Mesenchymal stem cell (in vitro differentiated cells and primary cell): ENCODE data around the gene CBLB.

Experiments
- DNase-seq: peaks from one replicate; pipeline ENCODE4 v3.0.0-alpha.2; 2013
- H2AFZ ChIP-seq: one replicate; pipeline ENCODE4 v1.6.1; 2013; ENCODE audit warnings: low read depth, mild to moderate bottlenecking, control low read depth, inconsistent platforms, low read length, moderate library complexity
- H2AK5ac ChIP-seq: 2 replicates; pipeline ENCODE4 v1.6.1; 2013; ENCODE audit warnings: low read length, moderate library complexity, mild to moderate bottlenecking, inconsistent platforms; ENCODE audit not compliant: severe bottlenecking
- H2BK120ac ChIP-seq: one replicate; pipeline ENCODE4 v1.6.1; 2013; ENCODE audit warnings: low read depth, mild to moderate bottlenecking, inconsistent platforms, low read length, moderate library complexity
- H2BK12ac ChIP-seq, 2 experiments: one replicate each; pipeline ENCODE4 v1.6.1; 2013; ENCODE audit warnings: inconsistent platforms in 2 of 2, low read length in 2 of 2, mild to moderate bottlenecking in 2 of 2, moderate library complexity in 2 of 2, control low read depth in 1 of 2
- H2BK15ac ChIP-seq: one replicate; pipeline ENCODE4 v1.6.1; 2013; ENCODE audit warnings: mild to moderate bottlenecking, low read depth, inconsistent platforms; ENCODE audit not compliant: poor library complexity, severe bottlenecking
- H2BK5ac ChIP-seq: 2 replicates; pipeline ENCODE4 v1.6.1; 2013; ENCODE audit warnings: low read depth, mild to moderate bottlenecking, low read length, control low read depth, inconsistent platforms; ENCODE audit not compliant: poor library complexity, severe bottlenecking
- H3K14ac ChIP-seq, 2 experiments: one replicate each; pipeline ENCODE4 v1.6.1; 2013; ENCODE audit warnings: inconsistent platforms in 2 of 2, low read length in 2 of 2, control low read depth in 1 of 2, mild to moderate bottlenecking in 1 of 2, moderate library complexity in 1 of 2
- H3K18ac ChIP-seq, 2 experiments: one replicate each; pipeline ENCODE4 v1.6.1; 2013; ENCODE audit warnings: inconsistent platforms in 2 of 2, low read length in 2 of 2, control low read depth in 1 of 2, low read depth in 1 of 2, mild to moderate bottlenecking in 1 of 2
- H3K23ac ChIP-seq, 2 experiments: one replicate each; pipeline ENCODE4 v1.6.1; 2013; ENCODE audit warnings: inconsistent platforms in 2 of 2, low read length in 2 of 2, mild to moderate bottlenecking in 2 of 2, moderate library complexity in 2 of 2, control low read depth in 1 of 2
- H3K27ac ChIP-seq: 2 replicates; pipeline ENCODE4 v1.5.1; 2013; ENCODE audit warnings: mild to moderate bottlenecking, moderate library complexity, low read length, control low read depth, inconsistent platforms; ENCODE audit not compliant: poor library complexity, severe bottlenecking
- H3K27me3 ChIP-seq, 2 experiments: 2 replicates each; pipeline versions ENCODE4 v1.6.1 to v1.7.0; 2013; ENCODE audit warnings: low read length in 2 of 2, mild to moderate bottlenecking in 2 of 2, moderate library complexity in 2 of 2, control low read depth in 1 of 2, inconsistent platforms in 1 of 2; ENCODE audit not compliant: control insufficient read depth in 1 of 2, insufficient read depth in 1 of 2
- H3K36me3 ChIP-seq, 2 experiments: 2 replicates each; pipeline versions ENCODE4 v1.6.1 to v1.7.0; 2013; ENCODE audit warnings: low read length in 2 of 2, control low read depth in 1 of 2, inconsistent platforms in 1 of 2, low read depth in 1 of 2, mild to moderate bottlenecking in 1 of 2; ENCODE audit not compliant: insufficient read depth in 2 of 2, control insufficient read depth in 1 of 2
- H3K4ac ChIP-seq, 2 experiments: one replicate each; pipeline ENCODE4 v1.6.1; 2013; ENCODE audit warnings: inconsistent platforms in 2 of 2, low read length in 2 of 2, mild to moderate bottlenecking in 2 of 2, moderate library complexity in 2 of 2, control low read depth in 1 of 2, low read depth in 1 of 2
- H3K4me1 ChIP-seq: 2 replicates; pipeline ENCODE4 v1.6.1; 2013; ENCODE audit warnings: low read depth, low read length, control low read depth; ENCODE audit not compliant: control insufficient read depth, insufficient read depth
- H3K4me2 ChIP-seq: 2 replicates; pipeline ENCODE4 v1.6.1; 2013; ENCODE audit warnings: low read length, mild to moderate bottlenecking, inconsistent platforms; ENCODE audit not compliant: poor library complexity, severe bottlenecking
- H3K4me3 ChIP-seq, 2 experiments: 2 replicates each; pipeline versions ENCODE4 v1.5.1 to v1.7.0; 2013; ENCODE audit warnings: low read length in 2 of 2, mild to moderate bottlenecking in 2 of 2, control low read depth in 1 of 2, low read depth in 1 of 2; ENCODE audit not compliant: insufficient read depth in 1 of 2
- H3K79me1 ChIP-seq: replicated peaks from 2 replicates; pipeline ENCODE4 v1.6.1; 2013; ENCODE audit warnings: mild to moderate bottlenecking, control low read depth, low read length, inconsistent platforms; ENCODE audit not compliant: poor library complexity, severe bottlenecking
- H3K9ac ChIP-seq: 2 replicates; pipeline ENCODE4 v1.7.0; 2013; ENCODE audit warnings: mild to moderate bottlenecking, low read length, moderate library complexity
- H3K9me3 ChIP-seq: 2 replicates; pipeline ENCODE4 v1.7.0; 2013; ENCODE audit warnings: mild to moderate bottlenecking, low read length; ENCODE audit not compliant: control insufficient read depth
- H4K8ac ChIP-seq: one replicate; pipeline ENCODE4 v1.6.1; 2013; ENCODE audit warnings: inconsistent platforms, mild to moderate bottlenecking, low read length, moderate library complexity
- H4K91ac ChIP-seq: one replicate; pipeline ENCODE4 v1.6.1; 2013; ENCODE audit warnings: mild to moderate bottlenecking, low read length, inconsistent platforms
- WGBS: methylation state at CpG from one replicate; pipeline ENCODE4 v1.1.7; 2013; ENCODE audit warnings: mixed read lengths; 5-methylcytosine and 5-hydroxymethylcytosine counted together

CBLB gene

GRCh38 chr3:105853801-105854432 lies 14.9 kb downstream of the CBLB start:
- Histone ChIP-seq H2BK15ac (no peak overlapping the region), H4K8ac (no peak overlapping the region), H3K23ac (no peak overlapping the region), H3K4me1 (peaks cover 1% of the 10 kb centered on the region), H3K18ac (no peak overlapping the region), H3K79me1 (peaks cover 11% of the 10 kb centered on the region), H2AK5ac (no peak overlapping the region), H2BK5ac (no peak overlapping the region), H3K4me3 (no peak overlapping the region), H3K36me3 (peaks cover 0 to 92% of the 10 kb centered on the region in 2 experiments), H3K4me2 (no peak overlapping the region), H3K27me3 (no peaks in the 10 kb centered on the region), H4K91ac (no peak overlapping the region), H3K9me3 (no peaks in the 10 kb centered on the region), H3K14ac (no peak overlapping the region), H3K27ac (no peak overlapping the region), H3K4ac (no peak overlapping the region), H3K9ac (no peak overlapping the region), H2AFZ (no peak overlapping the region), H2BK12ac (no peak overlapping the region), H2BK120ac (no peak overlapping the region)
- no peak for DNase-seq
- 98% methylated on average over 5 of the region's 7 CpGs for WGBS

GRCh38 chr3:105851582-105851981 lies 17.2 kb downstream of the CBLB start:
- Histone ChIP-seq H4K91ac (no peak overlapping the region), H2BK15ac (no peak overlapping the region), H3K27me3 (no peaks in the 10 kb centered on the region), H3K23ac (no peak overlapping the region), H3K27ac (no peak overlapping the region), H3K79me1 (peaks cover 8% of the 10 kb centered on the region), H3K4me1 (peaks cover 1% of the 10 kb centered on the region), H2AK5ac (no peak overlapping the region), H2BK12ac (no peak overlapping the region), H3K18ac (no peak overlapping the region), H2BK5ac (no peak overlapping the region), H3K36me3 (peaks cover 0 to 88% of the 10 kb centered on the region in 2 experiments), H2AFZ (no peak overlapping the region), H3K9ac (no peak overlapping the region), H3K4ac (no peak overlapping the region), H3K4me2 (no peak overlapping the region), H3K14ac (no peak overlapping the region), H4K8ac (no peak overlapping the region), H2BK120ac (no peak overlapping the region), H3K4me3 (no peak overlapping the region), H3K9me3 (no peaks in the 10 kb centered on the region)
- WGBS, result 83% methylated on average over 1 of the region's 1 CpG
- DNase-seq, result no peak

GRCh38 chr3:105851176-105851575 lies 17.6 kb downstream of the CBLB start:
- Histone ChIP-seq H3K18ac (no peak overlapping the region), H3K9ac (no peak overlapping the region), H3K4ac (no peak overlapping the region), H3K4me3 (no peak overlapping the region), H3K4me1 (peaks cover 1% of the 10 kb centered on the region), H3K23ac (no peak overlapping the region), H2BK15ac (no peak overlapping the region), H2BK12ac (no peak overlapping the region), H3K36me3 (peaks cover 0 to 87% of the 10 kb centered on the region in 2 experiments), H4K91ac (no peak overlapping the region), H4K8ac (no peak overlapping the region), H3K14ac (no peak overlapping the region), H3K79me1 (peaks cover 8% of the 10 kb centered on the region), H3K27me3 (no peaks in the 10 kb centered on the region), H2BK120ac (no peak overlapping the region), H3K4me2 (no peak overlapping the region), H2BK5ac (no peak overlapping the region), H2AFZ (no peak overlapping the region), H3K27ac (no peak overlapping the region), H2AK5ac (no peak overlapping the region), H3K9me3 (no peaks in the 10 kb centered on the region)
- DNase-seq, result no peak
- WGBS, result 100% methylated on average over 1 of the region's 2 CpGs

GRCh38 chr3:105850593-105850992 lies 18.2 kb downstream of the CBLB start:
- H3K4me2 ChIP-seq, result no peak overlapping the region
- H3K9me3 ChIP-seq, result no peaks in the 10 kb centered on the region
- no peak overlapping the region for H2AFZ ChIP-seq
- no peak overlapping the region for H2BK5ac ChIP-seq
- H2BK120ac ChIP-seq, result no peak overlapping the region
- no peaks in the 10 kb centered on the region for H3K27me3 ChIP-seq
- peaks cover 1% of the 10 kb centered on the region for H3K4me1 ChIP-seq
- H3K4ac ChIP-seq, result no peak overlapping the region
- H3K4me3 ChIP-seq, result no peak overlapping the region
- no peak overlapping the region for H2BK12ac ChIP-seq
- no peak for DNase-seq
- H2AK5ac ChIP-seq, result no peak overlapping the region
- H4K91ac ChIP-seq, result no peak overlapping the region
- H3K79me1 ChIP-seq, result peaks cover 8% of the 10 kb centered on the region
- H3K36me3 ChIP-seq, result peaks cover 0 to 84% of the 10 kb centered on the region in 2 experiments
- H2BK15ac ChIP-seq, result no peak overlapping the region
- H3K27ac ChIP-seq, result no peak overlapping the region
- H3K14ac ChIP-seq, result no peak overlapping the region
- H3K23ac ChIP-seq, result no peak overlapping the region
- no peak overlapping the region for H3K9ac ChIP-seq
- no peak overlapping the region for H4K8ac ChIP-seq
- WGBS, result 100% methylated on average over 1 of the region's 2 CpGs
- H3K18ac ChIP-seq, result no peak overlapping the region
